Effector memory CD4-positive, alpha-beta T cell (primary cell): Measurements from ENCODE around the gene XPO6.

ENCODE experiments used
- DNase-seq, 3 donors: peaks; one replicate each; pipeline ENCODE4 v3.0.0-alpha.2; 2020
- H3K27ac ChIP-seq: 2 replicates; pipeline ENCODE4 v1.7.0; 2013; ENCODE audit warnings: mild to moderate bottlenecking, low read length, moderate library complexity; ENCODE audit not compliant: insufficient read depth, poor library complexity, severe bottlenecking
- H3K27me3 ChIP-seq: replicated peaks from 2 replicates; pipeline ENCODE4 v1.7.0; 2013; ENCODE audit warnings: mild to moderate bottlenecking, low read length; ENCODE audit not compliant: insufficient read depth, control insufficient read depth, poor library complexity, severe bottlenecking
- H3K36me3 ChIP-seq: 2 replicates; pipeline ENCODE4 v1.7.0; 2013; ENCODE audit warnings: mild to moderate bottlenecking, low read length, moderate library complexity; ENCODE audit not compliant: control insufficient read depth, insufficient read depth
- H3K4me1 ChIP-seq: 2 replicates; pipeline ENCODE4 v1.7.0; 2013; ENCODE audit warnings: low read length, mild to moderate bottlenecking; ENCODE audit not compliant: control insufficient read depth, insufficient read depth, poor library complexity, severe bottlenecking
- H3K4me3 ChIP-seq: 2 replicates; pipeline ENCODE4 v1.7.0; 2013; ENCODE audit warnings: low read length, low read depth, mild to moderate bottlenecking; ENCODE audit not compliant: insufficient read depth, poor library complexity, severe bottlenecking
- H3K9me3 ChIP-seq: 2 replicates; pipeline ENCODE4 v1.7.0; 2013; ENCODE audit warnings: mild to moderate bottlenecking, low read length, moderate library complexity; ENCODE audit not compliant: control insufficient read depth

Gene XPO6

DNA sequence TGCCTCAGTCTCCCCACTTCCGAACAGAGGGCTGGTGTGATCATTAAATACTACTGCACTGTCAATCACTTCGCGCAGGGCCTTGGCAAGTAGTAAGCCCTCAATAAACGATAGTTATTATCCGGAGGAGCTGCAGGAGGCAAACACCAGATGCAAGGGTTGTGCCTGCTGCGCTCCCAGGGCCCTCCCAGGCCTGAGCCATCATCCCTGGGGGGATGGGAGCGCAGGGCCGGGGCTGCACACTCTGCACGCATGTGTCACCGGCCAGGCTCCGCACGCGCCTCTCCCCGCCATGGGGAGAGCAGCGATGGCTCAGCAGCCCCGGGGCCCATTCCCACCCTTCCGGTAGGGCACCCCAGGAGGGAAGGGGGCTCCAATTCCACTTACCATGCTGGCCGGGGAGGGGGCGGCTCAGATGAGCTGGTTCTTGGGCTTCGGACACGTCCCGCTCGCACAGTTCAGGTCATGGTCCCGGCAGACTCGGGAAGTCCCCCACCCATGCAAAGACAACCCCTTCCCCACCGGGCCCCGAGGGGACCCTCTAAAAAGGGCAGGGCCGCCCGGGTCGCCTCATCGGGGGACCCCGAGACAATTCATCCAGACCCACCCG lies 681 bp downstream of the XPO6 start:
- Histone ChIP-seq H3K27ac (peak overlapping the region; percentile 84), H3K9me3 (no peaks in the 10 kb centered on the region), H3K4me1 (peaks cover 22% of the 10 kb centered on the region), H3K36me3 (peaks cover 8% of the 10 kb centered on the region), H3K4me3 (peak overlapping the region; percentile 64), H3K27me3 (no peaks in the 10 kb centered on the region)
- DNase-seq: peak; percentile 37 to 42 (median 41)

DNA sequence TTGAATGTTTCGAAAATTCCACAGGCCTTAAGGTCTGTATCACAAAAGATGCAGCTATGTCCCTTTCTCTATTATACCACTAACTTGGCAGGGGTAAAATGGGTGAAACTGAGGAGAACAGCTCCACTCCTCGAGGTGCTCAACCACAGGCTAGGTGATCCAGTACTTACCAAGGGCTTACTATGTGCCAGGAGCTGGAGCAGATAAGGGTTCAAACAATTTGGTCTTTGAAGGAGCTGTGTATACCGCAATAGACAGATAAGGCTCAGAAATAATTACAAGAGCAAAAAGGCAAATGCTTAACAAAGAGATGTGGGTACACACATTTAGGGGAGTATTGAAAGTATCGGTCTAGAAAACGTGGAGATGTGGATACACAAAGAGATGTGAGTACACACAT lies 1.5 kb downstream of the XPO6 start:
- peak overlapping the region; percentile 84 for H3K27ac ChIP-seq
- H3K27me3 ChIP-seq: no peaks in the 10 kb centered on the region
- H3K9me3 ChIP-seq: no peaks in the 10 kb centered on the region
- peaks cover 11% of the 10 kb centered on the region for H3K36me3 ChIP-seq
- H3K4me3 ChIP-seq: peak overlapping the region; percentile 64
- H3K4me1 ChIP-seq: peaks cover 25% of the 10 kb centered on the region
- no peak for DNase-seq

DNA sequence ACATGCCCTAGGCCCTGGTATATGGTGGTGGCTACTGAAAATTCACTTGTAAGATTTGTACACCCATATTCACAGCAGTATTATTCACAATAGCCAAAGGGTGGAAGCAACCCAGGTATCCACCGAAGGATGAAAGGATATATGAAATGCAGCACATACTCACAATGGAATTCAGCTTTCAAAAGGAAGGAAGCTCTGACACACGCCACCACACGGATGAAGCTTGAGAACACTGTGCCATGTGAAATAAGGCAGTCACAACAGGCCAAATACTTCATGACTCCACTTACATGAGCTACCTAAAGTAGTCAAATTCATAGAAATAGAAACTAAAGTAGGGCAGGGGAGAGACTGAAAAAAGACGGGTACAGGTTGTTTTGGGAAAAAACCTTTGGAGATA lies 2.9 kb downstream of the XPO6 start:
- peaks cover 23% of the 10 kb centered on the region for H3K36me3 ChIP-seq
- DNase-seq: no peak
- peak overlapping the region; percentile 64 for H3K4me3 ChIP-seq

DNA sequence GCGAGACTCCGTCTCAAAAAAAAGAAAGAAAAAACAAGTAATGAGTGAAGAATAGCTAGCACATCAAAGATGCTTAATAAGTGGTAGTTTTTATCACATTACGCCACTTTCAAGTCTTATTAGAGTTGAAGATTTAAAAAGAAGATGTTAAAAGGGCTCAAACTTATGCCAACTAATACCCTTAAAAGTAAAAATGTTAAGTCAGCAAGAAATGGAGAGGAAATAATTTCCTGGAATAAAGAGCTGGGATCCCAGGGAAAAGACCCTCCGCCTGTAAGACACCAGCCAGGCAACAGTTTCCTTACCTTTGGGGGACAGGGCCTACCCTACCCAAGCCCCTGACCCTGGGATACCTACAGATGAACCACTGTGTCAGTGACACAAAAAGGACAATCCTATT lies 3.6 kb downstream of the XPO6 start:
- peaks cover 27% of the 10 kb centered on the region for H3K36me3 ChIP-seq
- no peaks in the 10 kb centered on the region for H3K9me3 ChIP-seq
- DNase-seq: no peak
- H3K4me1 ChIP-seq: peaks cover 35% of the 10 kb centered on the region
- H3K27ac ChIP-seq: no peak overlapping the region
- no peaks in the 10 kb centered on the region for H3K27me3 ChIP-seq
- H3K4me3 ChIP-seq: no peak overlapping the region

More for the DNA sequence above, 2.9 kb downstream of the XPO6 start:
- peaks cover 35% of the 10 kb centered on the region for H3K4me1 ChIP-seq
- no peak overlapping the region for H3K27ac ChIP-seq
- H3K9me3 ChIP-seq: no peaks in the 10 kb centered on the region
- H3K27me3 ChIP-seq: no peaks in the 10 kb centered on the region

DNA sequence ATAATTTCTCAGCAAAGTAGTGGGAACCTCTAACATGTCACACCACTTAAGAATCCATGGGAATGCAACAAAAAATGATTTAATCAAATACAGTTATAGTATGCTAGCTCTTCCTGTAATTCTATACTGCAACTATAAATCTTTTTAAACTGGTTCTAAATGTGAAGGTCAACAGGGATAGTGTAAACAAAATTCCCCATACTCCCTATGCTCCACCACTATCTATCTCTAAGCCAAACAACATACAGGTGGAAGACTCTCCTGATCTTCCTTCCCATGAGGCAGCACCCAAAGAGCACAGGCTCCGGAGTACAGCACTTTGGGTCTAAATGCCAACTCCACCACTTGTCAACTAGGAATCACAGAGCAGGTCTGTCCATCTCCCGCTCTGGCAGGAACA lies 4.4 kb downstream of the XPO6 start:
- H3K27me3 ChIP-seq: no peaks in the 10 kb centered on the region
- no peak overlapping the region for H3K4me3 ChIP-seq

DNA sequence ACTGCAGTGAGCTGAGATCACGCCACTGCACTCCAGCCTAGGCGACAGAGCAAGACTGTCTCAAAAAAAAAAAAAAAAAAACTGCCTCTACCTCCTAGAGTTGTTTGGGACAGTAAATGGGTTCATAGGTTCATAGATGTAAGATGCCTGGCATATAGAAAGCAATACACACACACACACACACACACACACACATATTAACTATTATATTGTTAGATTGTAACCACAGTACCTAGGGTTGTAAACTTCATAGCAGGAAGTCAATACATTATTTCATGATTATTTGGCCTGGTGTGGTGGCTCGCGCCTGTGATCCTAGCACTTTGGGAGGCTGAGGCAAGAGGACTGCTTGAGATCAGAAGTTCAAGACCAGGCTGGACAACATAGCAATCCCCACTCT lies 5.8 kb downstream of the XPO6 start:
- Histone ChIP-seq H3K4me1 (peaks cover 35% of the 10 kb centered on the region), H3K36me3 (peaks cover 45% of the 10 kb centered on the region), H3K4me3 (no peak overlapping the region), H3K9me3 (no peaks in the 10 kb centered on the region), H3K27me3 (no peaks in the 10 kb centered on the region), H3K27ac (no peak overlapping the region)
- DNase-seq: no peak

More for the DNA sequence above, 4.4 kb downstream of the XPO6 start:
- no peak for DNase-seq
- Histone ChIP-seq H3K27ac (no peak overlapping the region), H3K36me3 (peaks cover 34% of the 10 kb centered on the region), H3K4me1 (peaks cover 35% of the 10 kb centered on the region), H3K9me3 (no peaks in the 10 kb centered on the region)

DNA sequence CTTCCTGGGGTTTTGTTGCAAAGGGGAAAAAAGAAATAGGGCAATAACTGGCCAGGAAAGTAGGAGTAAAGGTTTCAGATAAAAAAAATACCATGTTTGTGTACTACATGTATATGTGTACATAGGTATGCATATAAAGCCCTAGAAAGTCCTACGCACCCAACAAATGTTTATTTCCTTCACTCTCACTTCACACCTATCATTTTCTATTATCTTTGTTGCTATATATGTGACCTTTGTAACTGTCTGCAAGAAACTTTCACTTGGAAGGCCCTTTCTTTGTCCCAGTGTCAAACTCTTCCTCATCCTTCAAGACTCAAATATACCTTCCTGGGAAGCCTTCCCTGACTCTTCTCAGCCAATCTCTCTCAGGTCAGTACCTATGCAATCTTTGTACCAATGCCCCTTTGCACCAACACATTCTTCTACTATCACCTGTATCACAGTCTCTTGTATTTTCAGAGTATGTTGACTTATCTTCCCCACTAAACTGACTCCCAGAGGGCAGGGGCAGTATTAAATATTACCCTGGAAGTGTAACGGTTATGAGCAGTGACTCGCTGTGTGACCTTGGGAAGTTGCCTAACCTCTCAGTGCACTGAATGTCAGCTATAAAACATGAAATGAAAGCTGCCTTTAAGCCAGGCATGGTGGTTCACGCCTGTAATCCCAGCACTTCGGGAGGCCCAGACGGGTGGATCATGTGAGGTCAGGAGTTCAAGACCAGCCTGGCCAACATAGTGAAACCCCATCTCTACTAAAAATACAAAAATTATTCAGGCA lies 6.5 kb downstream of the XPO6 start:
- Histone ChIP-seq H3K4me1 (peaks cover 35% of the 10 kb centered on the region), H3K27me3 (no peaks in the 10 kb centered on the region), H3K4me3 (no peak overlapping the region), H3K9me3 (no peaks in the 10 kb centered on the region), H3K36me3 (peaks cover 51% of the 10 kb centered on the region), H3K27ac (no peak overlapping the region)
- no peak for DNase-seq

DNA sequence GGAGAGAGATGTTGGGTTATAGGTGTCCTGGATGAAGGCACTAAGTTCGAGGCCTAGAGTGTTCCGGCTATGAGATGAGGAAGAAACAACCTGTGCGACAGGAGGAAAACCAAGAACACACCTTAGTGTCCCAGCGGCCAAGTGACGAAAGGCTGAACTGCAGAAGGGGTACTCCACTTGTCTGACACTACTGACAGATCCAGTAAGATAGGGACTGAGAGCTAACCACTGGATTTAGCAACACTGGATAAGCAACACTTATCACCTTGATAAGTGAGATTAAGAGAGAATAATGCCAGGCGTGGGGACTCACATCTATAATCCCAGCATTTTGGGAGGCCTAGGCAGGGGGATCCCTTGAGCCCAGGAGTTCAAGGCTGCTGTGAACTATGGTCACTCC lies 7.1 kb downstream of the XPO6 start:
- no peaks in the 10 kb centered on the region for H3K27me3 ChIP-seq
- H3K4me1 ChIP-seq: peaks cover 33% of the 10 kb centered on the region
- no peak for DNase-seq
- H3K27ac ChIP-seq: no peak overlapping the region
- no peaks in the 10 kb centered on the region for H3K9me3 ChIP-seq
- no peak overlapping the region for H3K4me3 ChIP-seq
- peaks cover 53% of the 10 kb centered on the region for H3K36me3 ChIP-seq

DNA sequence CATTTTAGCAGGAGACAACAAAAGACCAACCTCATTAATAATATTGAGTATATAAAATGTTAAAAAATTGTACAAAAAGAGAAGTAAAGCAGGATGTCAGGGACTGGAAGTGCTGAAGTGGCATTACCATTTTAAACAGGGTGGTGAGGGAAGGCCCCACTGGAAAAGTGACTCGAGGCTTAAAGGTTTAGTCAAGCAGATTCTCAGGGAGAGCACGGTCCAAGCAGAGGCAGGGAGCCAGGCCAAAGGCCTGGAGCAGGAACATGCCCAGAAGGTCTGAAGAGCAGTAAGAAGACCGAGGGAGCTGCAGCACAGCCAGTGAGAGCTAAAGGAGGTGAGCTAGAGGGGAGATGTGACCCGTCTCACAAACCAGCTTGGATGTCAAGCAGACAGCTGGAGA lies 7.6 kb downstream of the XPO6 start:
- H3K27me3 ChIP-seq: no peaks in the 10 kb centered on the region
- H3K4me3 ChIP-seq: no peak overlapping the region
- DNase-seq: no peak
- H3K4me1 ChIP-seq: peaks cover 30% of the 10 kb centered on the region
- no peaks in the 10 kb centered on the region for H3K9me3 ChIP-seq
- no peak overlapping the region for H3K27ac ChIP-seq
- H3K36me3 ChIP-seq: peaks cover 53% of the 10 kb centered on the region

DNA sequence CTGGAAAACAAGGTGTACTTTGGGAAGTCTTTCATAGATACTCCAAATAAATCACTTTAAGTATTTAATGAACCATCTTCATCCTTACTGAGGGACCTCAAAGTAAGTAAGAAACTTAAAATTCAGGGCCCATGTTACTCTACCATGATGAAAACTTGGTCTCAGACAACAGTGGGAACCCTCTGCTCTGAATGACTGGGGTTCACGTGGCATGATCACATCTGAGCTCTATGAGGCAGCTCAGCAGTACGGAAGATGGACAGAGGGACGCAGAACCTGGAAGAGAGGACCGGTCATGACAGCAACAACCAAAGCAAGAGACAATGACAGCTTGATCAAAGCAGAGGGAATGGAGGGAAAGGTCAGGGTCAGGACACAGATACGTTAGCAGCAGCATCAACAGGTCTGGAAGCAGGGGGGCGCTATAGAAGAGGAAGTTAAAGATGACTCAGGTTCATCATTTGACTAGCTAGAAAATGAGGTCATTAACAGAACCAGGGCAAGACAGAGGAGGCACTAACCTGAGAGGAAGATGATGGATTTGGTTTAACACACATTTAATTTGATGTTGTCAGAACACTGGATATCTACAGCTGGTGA lies 9.5 kb downstream of the XPO6 start:
- Histone ChIP-seq H3K4me1 (peaks cover 18% of the 10 kb centered on the region), H3K36me3 (peaks cover 45% of the 10 kb centered on the region), H3K9me3 (no peaks in the 10 kb centered on the region), H3K4me3 (no peak overlapping the region), H3K27ac (peak overlapping the region; percentile 23), H3K27me3 (no peaks in the 10 kb centered on the region)
- DNase-seq: no peak
